ENCODE data around the gene LCP2.

The LCP2 gene

DNA sequence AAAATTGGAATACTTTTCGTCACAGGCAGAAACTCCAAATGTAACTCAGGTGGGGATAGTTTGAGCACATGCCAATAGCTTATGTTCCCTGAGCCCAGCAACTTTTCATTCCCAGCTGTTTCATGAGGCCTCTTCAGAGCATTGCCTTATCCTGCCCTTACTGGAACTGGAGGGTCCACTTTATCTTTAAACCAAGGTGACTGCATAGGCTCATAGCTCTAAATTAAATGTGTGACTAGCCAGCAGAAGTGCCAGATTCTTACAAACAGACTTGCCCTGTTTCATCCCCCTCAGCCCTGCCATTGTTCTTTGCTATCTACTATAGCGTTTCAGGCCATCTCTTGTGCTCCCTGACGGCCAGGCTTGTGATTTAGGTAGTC lies 8.1 kb upstream of the LCP2 start:
- H3K36me3 Mint-ChIP-seq (ENCODE audit: low read depth): no peaks in the 10 kb centered on the region
- TF ChIP-seq, protein P1, sequence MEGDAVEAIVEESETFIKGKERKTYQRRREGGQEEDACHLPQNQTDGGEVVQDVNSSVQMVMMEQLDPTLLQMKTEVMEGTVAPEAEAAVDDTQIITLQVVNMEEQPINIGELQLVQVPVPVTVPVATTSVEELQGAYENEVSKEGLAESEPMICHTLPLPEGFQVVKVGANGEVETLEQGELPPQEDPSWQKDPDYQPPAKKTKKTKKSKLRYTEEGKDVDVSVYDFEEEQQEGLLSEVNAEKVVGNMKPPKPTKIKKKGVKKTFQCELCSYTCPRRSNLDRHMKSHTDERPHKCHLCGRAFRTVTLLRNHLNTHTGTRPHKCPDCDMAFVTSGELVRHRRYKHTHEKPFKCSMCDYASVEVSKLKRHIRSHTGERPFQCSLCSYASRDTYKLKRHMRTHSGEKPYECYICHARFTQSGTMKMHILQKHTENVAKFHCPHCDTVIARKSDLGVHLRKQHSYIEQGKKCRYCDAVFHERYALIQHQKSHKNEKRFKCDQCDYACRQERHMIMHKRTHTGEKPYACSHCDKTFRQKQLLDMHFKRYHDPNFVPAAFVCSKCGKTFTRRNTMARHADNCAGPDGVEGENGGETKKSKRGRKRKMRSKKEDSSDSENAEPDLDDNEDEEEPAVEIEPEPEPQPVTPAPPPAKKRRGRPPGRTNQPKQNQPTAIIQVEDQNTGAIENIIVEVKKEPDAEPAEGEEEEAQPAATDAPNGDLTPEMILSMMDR (IDR thresholded peaks at IDR 0.05): no peak
- no peak overlapping the region for H3K27ac Mint-ChIP-seq
- H3K4me1 Mint-ChIP-seq: peaks cover 46% of the 10 kb centered on the region
- no peak for DNase-seq
- no peak overlapping the region for H3K4me3 Mint-ChIP-seq
- H3K9me3 Mint-ChIP-seq: peaks cover 19% of the 10 kb centered on the region
- H3K27me3 Mint-ChIP-seq (ENCODE audit: low read depth, poor library complexity): peaks cover 7% of the 10 kb centered on the region

DNA sequence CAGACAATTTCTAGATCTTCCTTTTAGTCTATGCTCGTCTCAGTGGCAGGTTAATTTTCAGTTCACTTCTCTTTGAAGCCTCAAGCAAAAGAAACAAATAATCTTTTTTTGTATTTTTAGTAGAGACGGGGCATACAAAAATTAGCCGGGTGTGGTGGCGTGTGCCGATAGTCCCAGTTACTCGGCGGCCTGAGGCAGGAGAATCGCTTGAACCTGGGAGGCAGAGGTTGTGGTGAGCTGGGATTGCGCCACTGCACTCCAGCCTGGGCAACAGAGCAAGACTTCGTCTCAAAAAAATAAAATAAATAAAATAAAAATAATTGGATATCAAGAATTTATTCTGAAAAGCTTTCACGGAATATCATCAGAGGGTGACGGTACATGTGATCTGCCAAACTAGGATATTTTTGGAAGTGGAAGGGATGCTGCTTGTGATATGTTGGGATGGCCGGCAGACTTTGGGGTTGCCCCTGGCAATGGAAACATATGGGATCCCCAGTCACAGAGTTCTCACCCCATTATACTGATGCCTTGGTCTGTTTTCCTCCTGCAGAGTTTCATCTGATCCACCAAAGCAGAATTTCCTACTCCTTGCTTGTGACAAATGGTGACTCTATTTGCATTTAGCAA lies 7.6 kb upstream of the LCP2 start:
- Mint-ChIP-seq H3K9me3 (peaks cover 19% of the 10 kb centered on the region), H3K27ac (no peak overlapping the region), H3K4me1 (peaks cover 46% of the 10 kb centered on the region), H3K4me3 (no peak overlapping the region), H3K27me3 (ENCODE audit: low read depth, poor library complexity) (peaks cover 7% of the 10 kb centered on the region), H3K36me3 (ENCODE audit: low read depth) (no peaks in the 10 kb centered on the region)
- no peak for DNase-seq
- TF ChIP-seq, protein P1 (IDR thresholded peaks at IDR 0.05): no peak

DNA sequence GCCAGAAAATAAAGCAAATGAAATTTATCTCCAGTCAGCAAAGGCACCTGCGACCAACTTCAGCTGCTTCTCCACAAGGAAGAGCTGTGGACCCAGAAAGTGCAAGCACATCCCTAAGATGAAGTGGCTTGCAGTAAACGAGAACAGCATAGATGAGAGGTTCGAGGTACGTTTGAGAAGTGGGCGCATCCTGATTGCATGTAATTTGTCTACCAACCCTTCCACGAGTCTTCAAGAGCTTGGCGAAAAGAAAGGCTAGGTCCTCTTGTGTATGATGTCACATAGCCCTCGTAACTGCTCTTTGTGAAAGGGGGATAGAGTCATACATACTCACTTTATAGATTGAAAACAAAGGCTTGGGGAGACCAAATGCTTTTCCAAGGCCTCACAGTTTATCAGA lies 6.0 kb upstream of the LCP2 start:
- Mint-ChIP-seq H3K4me3 (no peak overlapping the region), H3K27me3 (ENCODE audit: low read depth, poor library complexity) (peaks cover 4% of the 10 kb centered on the region), H3K4me1 (peaks cover 46% of the 10 kb centered on the region), H3K9me3 (peaks cover 19% of the 10 kb centered on the region), H3K27ac (peak overlapping the region; percentile 42), H3K36me3 (ENCODE audit: low read depth) (no peaks in the 10 kb centered on the region)
- DNase-seq: no peak
- TF ChIP-seq, protein P1 (IDR thresholded peaks at IDR 0.05): no peak

DNA sequence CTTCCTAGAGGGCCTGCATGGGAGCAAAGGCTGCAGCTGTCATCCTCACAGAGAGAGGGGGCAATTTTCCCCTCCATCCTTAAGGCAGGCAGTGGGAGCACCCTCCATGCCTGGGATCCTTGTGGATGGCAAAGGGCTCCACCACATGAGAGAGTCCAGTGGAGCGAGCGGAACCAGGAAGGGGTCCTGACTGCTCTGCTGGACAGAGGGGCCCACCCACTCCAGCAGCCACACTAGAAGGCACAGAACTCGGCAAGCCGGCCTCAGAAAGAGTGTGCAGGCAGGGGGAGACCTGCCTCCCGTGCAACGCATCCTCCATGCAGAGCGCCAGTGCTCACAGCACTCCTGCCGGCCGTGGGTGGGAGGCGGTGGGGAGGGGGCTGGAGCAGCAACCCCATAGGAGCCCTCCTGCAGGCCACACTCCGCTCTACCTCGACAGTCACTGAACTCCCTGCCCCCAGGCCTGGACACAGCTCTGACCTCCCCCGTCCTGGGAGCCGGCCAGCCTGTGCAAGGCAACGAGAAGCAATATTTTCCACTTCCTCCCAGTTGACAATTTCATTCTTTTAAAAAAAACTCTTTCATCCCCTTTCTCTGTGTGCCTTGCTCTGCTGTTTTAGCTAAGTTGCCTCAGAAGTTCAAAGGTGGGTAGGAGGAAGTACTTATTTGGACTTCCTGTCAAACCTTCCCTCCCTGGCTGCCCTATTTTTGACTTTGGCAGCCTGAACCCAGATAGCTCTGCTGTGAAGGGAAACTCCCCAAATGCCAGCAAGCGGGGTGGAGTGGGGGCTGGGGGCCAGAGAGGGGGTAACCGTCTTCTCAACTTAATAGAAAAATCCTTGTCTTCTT lies 5.3 kb upstream of the LCP2 start:
- peak overlapping the region; percentile 36 for H3K4me3 Mint-ChIP-seq
- H3K36me3 Mint-ChIP-seq (ENCODE audit: low read depth): no peaks in the 10 kb centered on the region
- peaks cover 49% of the 10 kb centered on the region for H3K4me1 Mint-ChIP-seq
- DNase-seq: peak; percentile 34
- TF ChIP-seq, protein P1 (IDR thresholded peaks at IDR 0.05): no peak
- peak overlapping the region; percentile 66 for H3K27ac Mint-ChIP-seq
- H3K27me3 Mint-ChIP-seq (ENCODE audit: low read depth, poor library complexity): peaks cover 6% of the 10 kb centered on the region
- peaks cover 19% of the 10 kb centered on the region for H3K9me3 Mint-ChIP-seq

DNA sequence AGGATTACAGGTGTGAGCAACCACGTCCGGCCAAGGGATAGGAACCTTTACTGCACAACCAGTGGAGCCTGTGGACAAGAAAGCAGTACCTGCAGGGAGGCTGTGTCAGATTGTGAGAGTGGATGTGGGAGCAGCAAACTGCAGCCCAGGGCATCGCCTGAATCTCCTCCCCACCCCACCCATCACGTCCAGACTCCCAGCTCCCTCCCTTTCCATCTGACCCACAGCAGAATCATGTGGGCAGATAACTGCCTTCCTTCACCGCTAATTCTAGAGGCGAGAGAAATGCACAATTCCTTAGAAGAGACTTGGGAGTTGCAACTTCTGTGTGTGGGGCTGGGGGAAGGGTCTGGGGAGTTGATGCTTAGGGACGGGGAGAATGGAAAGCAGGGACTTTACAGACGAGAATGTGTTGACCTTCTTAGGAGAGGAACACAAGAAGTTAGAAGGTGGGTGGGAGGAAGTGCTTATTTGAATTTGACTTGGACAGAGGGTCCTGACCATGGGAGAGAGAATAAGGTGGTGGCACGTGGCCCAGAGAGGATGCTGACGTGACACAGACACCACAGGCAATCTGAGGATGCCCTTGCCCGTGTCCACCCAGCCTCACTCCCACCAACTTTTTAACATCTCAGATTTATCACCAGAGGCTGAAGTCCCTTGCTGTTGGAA lies 4.5 kb upstream of the LCP2 start:
- peaks cover 19% of the 10 kb centered on the region for H3K9me3 Mint-ChIP-seq
- H3K4me1 Mint-ChIP-seq: peaks cover 51% of the 10 kb centered on the region
- peak overlapping the region; percentile 66 for H3K27ac Mint-ChIP-seq
- no peak for DNase-seq
- H3K36me3 Mint-ChIP-seq (ENCODE audit: low read depth): no peaks in the 10 kb centered on the region
- TF ChIP-seq, protein P1 (IDR thresholded peaks at IDR 0.05): no peak
- H3K4me3 Mint-ChIP-seq: no peak overlapping the region
- peaks cover 7% of the 10 kb centered on the region for H3K27me3 Mint-ChIP-seq (ENCODE audit: low read depth, poor library complexity)
